GM18508 (cell line): ENCODE data around the gene CDC45.
"Not testable (repeated sequence)": the region's sequence is repeated elsewhere in the genome, so short reads cannot be mapped to it uniquely, and the experiment has no call there.

Experiments used
- ATAC-seq: cut with Tn5 transposase; IDR thresholded peaks from one replicate; pipeline ENCODE4 v1.9.1; 2021; ENCODE audit warnings: moderate number of reproducible peaks; ENCODE audit not compliant: insufficient read depth, unreplicated experiment

CDC45 gene

DNA sequence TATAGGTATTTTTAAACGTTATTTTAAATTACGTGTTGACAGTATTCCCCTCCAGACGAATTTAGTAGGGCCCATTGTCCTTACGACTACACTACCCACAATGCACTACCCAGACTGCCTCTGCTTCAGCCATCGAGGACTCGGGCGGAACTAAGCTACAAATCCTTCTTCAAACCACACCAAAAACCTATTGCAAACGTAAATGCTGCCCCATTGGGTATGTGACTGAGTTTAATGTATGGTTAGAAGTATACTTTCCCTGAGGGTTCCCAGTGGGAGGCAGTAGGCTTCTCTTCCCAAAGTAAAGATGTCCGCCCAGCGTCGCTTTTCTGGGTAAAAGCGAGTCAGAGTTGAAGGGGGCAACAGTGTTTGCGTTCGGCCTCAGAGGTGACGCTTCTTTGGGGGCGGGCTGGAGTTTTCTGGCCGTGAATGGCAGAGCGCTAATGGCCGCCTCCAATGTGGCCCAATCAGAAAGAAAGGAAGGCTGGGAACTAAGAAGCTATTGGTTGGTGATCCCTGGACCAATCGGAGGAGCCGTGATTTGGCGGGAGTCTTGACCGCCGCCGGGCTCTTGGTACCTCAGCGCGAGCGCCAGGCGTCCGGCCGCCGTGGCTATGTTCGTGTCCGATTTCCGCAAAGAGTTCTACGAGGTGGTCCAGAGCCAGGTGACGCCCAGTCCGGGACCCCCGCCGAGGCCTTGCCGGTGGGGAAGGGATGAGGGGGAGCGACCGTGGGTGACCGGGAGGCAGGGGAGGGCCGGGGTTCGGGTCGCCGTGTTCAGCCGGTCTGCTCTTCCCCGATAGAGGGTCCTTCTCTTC lies at the start of gene CDC45:
CDC45 (plus strand) TSS at position 566 of the 818 bp plus-strand sequence; CDS start at position 615, 49 bp downstream.
- peak; percentile 53 for ATAC-seq

DNA sequence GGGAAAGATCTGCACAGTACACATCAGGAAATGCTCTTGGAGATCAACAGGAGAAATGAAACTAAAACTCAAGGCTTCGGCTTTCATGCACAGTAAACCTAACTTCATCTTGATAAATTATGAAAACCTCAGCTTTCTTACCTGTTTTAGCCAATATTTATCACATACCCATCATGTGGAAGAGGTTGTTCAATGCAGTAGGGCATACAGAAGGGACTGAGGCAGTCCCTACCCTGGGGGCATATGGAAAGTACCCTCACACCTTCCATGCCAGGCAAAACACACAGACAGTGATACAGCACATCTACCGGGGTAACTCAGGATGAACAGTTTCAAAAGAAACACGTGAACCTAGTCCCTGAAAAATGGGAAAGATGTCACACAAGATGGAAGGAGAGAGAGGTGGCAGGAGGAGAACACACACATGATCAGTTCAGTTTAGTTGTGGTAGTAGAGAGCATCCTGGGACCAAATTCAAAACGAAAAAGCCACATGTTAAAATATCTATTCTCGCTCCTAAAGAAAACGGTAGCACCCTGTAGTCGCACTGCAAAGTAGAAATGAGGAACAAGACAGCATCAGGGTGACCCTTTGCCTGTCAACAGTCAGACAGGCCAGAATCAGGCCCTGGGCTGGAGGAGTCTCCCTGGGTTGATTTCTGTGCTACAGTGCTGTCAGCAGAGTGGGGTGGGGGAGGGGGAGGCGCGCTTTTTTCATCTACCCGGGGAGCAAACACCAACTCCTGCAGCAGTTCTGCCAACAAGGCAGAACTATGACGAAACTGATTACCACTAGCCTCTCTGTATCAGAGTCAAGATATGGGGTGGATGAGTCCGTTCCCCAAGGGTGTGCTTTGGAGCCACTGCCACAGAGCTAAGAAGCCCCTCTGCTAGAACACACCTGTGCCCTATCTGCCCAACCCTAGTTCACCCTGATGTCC lies 49.5 kb upstream of the CDC45 start:
- ATAC-seq = no peak

GRCh38 chr22:19430890-19431541 lies 48.7 kb upstream of the CDC45 start:
- no peak for ATAC-seq

DNA sequence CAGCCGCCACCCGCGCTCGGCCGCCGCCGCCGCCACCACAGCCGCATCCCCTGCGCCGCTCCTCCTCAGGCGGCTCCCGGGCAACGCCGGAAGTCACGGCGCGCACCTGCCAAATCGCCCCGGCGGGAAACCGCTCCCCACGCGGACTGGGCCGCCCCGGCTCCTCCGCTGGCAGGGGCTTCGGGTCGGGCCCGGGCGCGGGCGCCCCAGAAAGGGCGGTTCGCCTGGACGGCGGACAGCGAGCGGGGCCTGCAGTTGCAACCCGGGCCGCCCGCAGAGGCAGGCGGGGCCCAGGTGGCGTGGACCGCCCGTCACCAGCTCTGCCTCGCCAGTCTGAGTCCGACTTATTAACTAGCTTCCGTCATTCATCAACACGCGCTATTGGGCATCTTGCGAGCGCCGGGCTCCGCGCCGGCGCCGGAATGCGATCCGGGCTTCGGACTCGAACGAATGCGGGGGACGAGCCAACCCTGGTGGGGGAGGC lies 48.0 kb upstream of the CDC45 start, which contains the start of gene HIRA:
HIRA (minus strand) TSS at position 85 of the 484 bp plus-strand sequence. CDS start 257 bp downstream, outside the sequence.
- peak; percentile 23 for ATAC-seq

- ATAC-seq = peak; percentile 48
Measured at GRCh38 chr22:19432133-19432851, 47.4 kb upstream of the CDC45 start, which contains the start of gene MRPL40. TSS of gene MRPL40 (plus strand) at chr22:19432545. CDS start at chr22:19432555, 10 bp downstream.

GRCh38 chr22:19434401-19434800 lies 45.3 kb upstream of the CDC45 start:
- ATAC-seq = no peak

DNA sequence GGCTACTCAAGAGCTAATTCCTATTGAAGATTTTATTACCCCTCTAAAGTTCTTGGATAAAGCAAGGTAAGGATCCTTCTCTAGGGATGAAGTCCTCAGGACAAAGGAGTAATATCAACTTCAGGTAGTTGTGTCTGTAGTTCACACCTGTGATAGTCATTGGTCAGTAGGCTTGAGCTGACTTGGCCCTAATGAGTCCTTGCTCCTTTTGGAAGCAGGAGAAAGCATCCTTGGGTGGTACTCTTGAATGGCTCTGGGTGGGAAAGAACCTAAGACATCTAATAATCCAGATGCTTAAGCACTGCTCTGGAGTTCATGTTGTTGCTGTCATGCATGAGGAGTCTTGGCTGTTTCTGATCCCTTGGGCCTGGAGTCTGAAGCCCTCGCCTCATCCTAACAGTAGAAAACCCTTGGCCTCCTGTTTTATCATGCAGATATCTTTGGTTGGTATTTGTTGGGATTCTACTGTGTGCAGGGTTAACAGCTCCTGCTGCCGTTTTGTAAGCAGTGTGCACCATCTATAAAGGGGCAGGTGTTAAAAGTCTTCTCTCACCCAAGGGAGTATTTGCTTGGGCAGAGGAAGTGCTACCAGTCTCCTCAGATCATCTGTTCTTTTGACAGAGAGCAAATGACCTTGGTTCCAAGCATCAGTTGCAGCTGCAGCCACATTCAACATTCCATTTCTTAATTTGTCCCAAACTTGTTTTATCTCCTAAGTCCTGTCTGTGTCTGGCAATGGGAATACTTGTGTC lies 44.7 kb upstream of the CDC45 start:
- ATAC-seq = no peak

- ATAC-seq = not testable (repeated sequence)
Measured at GRCh38 chr22:19436444-19437161, 43.1 kb upstream of the CDC45 start.

DNA sequence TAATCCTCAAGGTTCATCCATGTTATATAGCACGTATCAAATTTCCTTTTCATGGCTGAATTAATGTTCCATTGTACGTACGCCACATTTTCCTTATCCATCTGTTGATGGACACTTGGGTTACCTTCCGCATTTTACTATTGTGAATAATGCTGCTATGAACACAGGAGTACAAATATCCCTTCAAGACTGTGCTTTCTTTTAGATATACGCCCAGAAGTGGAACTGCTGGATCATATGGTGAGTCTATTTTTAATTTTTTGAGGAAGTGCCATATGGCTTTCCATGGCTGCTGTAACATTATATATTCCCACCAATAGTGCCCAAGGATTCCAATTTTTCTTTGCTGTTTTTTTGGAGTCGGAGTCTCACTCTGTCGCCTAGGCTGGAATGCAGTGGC lies 41.4 kb upstream of the CDC45 start:
- no peak for ATAC-seq

- no peak for ATAC-seq
Measured at GRCh38 chr22:19440411-19441195, 39.1 kb upstream of the CDC45 start.

- ATAC-seq = no peak
Measured at GRCh38 chr22:19442166-19442565, 37.6 kb upstream of the CDC45 start.

DNA sequence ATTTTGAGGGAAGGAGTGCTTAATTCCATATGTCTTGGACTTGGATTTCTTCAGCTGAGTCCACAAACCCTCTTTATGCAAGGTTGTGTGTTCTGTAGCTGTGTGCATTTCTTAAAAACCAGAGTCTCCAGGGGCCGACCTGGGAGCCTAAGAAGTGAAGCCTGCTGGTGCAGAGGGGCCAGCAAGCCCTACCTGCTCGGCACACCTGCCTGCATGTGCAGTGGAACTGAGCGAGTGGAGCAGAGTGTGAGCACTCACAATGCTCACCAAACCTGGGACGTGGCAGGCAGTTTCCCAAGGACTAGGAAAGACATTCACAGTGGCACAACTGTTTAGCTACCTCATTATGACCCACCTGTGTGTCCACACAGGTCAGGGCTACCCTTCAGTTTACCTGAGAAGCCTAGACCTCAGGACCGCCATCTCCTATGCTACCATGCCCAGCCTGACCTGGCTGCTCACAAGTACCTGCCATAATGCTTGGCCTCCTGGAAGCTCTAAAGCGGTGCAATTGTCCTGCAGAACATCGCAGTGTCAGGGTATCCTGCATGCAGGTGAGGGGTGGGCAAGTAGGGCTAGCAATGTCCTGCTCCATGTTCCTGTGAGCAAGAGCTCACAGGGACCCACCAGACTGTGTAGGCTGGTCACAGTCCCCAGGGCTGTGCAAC lies 36.0 kb upstream of the CDC45 start:
- no peak for ATAC-seq

DNA sequence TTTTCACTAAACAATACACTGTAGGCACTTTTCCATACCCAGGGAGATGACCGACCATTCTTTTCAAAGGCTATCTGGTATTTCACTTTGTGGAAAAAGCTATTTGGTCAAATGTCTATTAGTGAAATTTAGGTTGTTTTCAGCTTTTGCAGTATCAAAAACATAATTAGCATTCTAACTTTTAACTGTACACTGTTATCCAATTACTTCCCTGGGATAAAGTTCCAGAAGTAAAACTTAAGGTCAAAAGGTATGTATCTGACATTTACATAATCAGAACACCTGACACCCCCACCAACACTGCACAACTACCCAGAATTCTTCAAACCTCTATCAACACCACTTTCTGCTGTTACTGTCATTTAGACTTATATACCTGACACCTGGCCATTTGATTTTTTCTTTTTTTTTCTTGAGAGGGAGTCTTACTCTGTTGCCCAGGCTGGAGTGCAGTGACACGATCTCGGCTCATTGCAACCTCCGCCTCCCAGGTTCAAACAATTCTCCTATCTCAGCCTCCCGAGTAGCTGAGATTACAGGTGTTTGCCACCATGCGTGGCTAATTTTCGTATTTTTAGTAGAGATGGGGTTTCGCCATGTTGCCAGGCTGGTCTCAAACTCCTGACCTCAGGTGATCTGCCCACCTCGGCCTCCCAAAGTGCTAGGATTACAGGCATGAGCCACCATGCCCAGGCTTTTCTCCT lies 34.3 kb upstream of the CDC45 start:
- not testable (repeated sequence) for ATAC-seq

DNA sequence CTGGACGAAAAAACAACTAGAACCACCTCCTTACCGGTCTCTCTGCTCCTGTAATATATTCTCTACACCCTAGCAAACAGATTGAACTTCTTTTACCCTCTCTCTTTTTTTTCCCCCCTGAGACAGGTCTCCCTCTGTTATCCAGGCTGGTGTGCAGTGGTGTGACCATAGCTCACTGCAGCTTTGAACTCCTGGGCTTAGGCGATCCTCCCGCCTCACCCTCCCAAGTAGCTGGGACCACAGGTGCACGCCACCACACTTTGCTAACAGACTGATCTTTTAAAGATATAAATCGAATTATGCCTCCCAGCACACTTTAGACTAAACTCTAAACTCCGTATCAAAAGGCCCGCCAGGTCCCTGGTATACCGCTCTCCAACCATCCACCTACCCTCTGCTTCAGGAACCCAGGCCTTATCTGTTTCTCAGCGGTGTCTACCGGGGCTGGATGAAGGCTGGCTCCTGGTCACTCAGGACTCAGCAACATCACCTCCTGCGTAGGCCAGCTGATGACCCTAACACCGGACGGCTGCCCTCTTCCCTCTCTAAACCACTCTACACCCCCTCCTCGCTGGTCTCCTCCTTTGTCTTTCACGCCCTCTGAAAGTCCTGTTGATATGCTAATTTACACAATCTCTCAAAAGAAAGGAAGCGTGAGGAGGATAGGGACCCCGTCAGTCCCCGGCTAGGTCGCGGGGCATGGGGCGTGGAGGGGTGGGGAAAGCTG lies 33.0 kb upstream of the CDC45 start:
- no peak for ATAC-seq

DNA sequence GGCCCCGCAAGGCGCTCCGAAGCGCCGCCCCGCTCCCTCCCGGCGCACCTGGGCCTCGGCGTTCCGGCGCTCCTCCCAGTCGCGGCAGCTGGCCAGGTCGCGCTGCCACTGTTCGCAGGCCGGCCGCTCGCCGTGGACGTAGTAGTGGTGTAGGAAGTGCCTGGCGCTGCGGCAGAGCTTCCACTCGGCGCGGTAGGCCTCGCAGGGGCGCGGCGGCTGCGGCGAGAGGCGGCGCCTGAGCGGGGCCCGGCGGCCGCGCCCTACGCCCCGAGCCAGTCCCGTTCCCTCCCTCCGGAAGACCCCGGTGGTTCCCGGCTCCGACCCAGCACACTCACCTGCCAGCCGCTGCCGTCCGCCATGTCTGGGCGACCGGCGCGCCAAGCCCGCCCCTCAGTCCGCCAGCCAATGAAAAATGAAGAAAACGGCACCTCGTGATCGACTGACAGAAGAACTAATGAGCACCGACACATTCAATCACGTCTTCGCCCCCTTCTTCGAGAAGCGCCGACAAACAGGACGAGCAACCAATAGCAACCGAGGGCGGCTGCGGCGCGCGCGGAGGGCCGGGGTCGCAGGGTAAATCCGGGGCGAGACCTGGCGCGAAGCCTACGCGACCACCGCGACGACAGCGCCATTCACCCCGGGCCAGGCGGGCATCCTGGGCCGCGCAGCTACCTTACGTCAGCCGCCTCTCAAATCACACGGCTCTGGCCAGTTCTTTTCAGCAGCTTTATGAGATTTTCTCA lies 32.2 kb upstream of the CDC45 start, which contains the start of gene C22orf39:
C22orf39 (minus strand) TSS at position 382 of the 746 bp plus-strand sequence; CDS start at position 359, 23 bp downstream.
- peak; percentile 62 for ATAC-seq
